H9 (cell line): ENCODE data around the gene EXOSC10. TPM values are rescaled to one million over a fixed set of nuclear protein-coding genes. Genes with fewer than 3 reads are reported as not detected.

ENCODE experiments used
- DNase-seq: peaks from one replicate; pipeline ENCODE4 v3.0.0-alpha.2; 2017
- H2AFZ ChIP-seq: one replicate; pipeline ENCODE4 v1.6.1; 2013; ENCODE audit warnings: mild to moderate bottlenecking, low read length, control low read depth, moderate library complexity
- H2AK5ac ChIP-seq: 2 replicates; pipeline ENCODE4 v1.6.1; 2013; ENCODE audit warnings: low read length, control low read depth, mixed read lengths; ENCODE audit not compliant: insufficient read length
- H2BK120ac ChIP-seq: one replicate; pipeline ENCODE4 v1.6.1; 2013; ENCODE audit warnings: low read depth, mild to moderate bottlenecking, low read length, control low read depth, inconsistent platforms; ENCODE audit not compliant: poor library complexity, severe bottlenecking
- H2BK12ac ChIP-seq: 2 replicates; pipeline ENCODE4 v1.6.1; 2013; ENCODE audit warnings: low read length, control low read depth, mixed read lengths, low read depth; ENCODE audit not compliant: insufficient read length
- H2BK15ac ChIP-seq: 2 replicates; pipeline ENCODE4 v1.6.1; 2013; ENCODE audit warnings: low read depth, low read length, control low read depth
- H2BK20ac ChIP-seq: one replicate; pipeline ENCODE4 v1.6.1; 2013; ENCODE audit warnings: low read depth, mild to moderate bottlenecking, low read length, control low read depth, inconsistent platforms; ENCODE audit not compliant: poor library complexity, severe bottlenecking
- H2BK5ac ChIP-seq: 2 replicates; pipeline ENCODE4 v1.6.1; 2013; ENCODE audit warnings: low read length, control low read depth, mixed read lengths; ENCODE audit not compliant: insufficient read length
- H3K14ac ChIP-seq: 2 replicates; pipeline ENCODE4 v1.6.1; 2013; ENCODE audit warnings: low read length, control low read depth; ENCODE audit not compliant: insufficient read depth
- H3K18ac ChIP-seq: 2 replicates; pipeline ENCODE4 v1.6.1; 2013; ENCODE audit warnings: low read depth, mild to moderate bottlenecking, mixed read lengths, low read length, control low read depth; ENCODE audit not compliant: insufficient read length
- H3K23ac ChIP-seq: 2 replicates; pipeline ENCODE4 v1.6.1; 2013; ENCODE audit warnings: low read length, control low read depth, mixed read lengths, low read depth; ENCODE audit not compliant: insufficient read length
- H3K23me2 ChIP-seq: 2 replicates; pipeline ENCODE4 v1.6.1; 2013; ENCODE audit warnings: low read depth, mild to moderate bottlenecking, mixed read lengths, low read length, control low read depth; ENCODE audit not compliant: insufficient read length, poor library complexity, severe bottlenecking
- H3K27ac ChIP-seq: 2 replicates; pipeline ENCODE4 v1.5.1; 2013; ENCODE audit warnings: low read length, control low read depth, mixed read lengths, low read depth; ENCODE audit not compliant: insufficient read length
- H3K27me3 ChIP-seq: 2 replicates; pipeline ENCODE4 v1.6.1; 2013; ENCODE audit warnings: low read length, control low read depth, inconsistent platforms; ENCODE audit not compliant: insufficient read depth
- H3K4ac ChIP-seq: 2 replicates; pipeline ENCODE4 v1.6.1; 2013; ENCODE audit warnings: low read depth, mild to moderate bottlenecking, control low read depth, inconsistent platforms, low read length, moderate library complexity
- H3K4me1 ChIP-seq: 2 replicates; pipeline ENCODE4 v1.6.1; 2013; ENCODE audit warnings: low read length, control low read depth, inconsistent platforms; ENCODE audit not compliant: insufficient read depth
- H3K4me2 ChIP-seq: 2 replicates; pipeline ENCODE4 v1.6.1; 2013; ENCODE audit warnings: low read length, control low read depth, mixed read lengths; ENCODE audit not compliant: insufficient read length, insufficient read depth
- H3K56ac ChIP-seq: 2 replicates; pipeline ENCODE4 v1.6.1; 2013; ENCODE audit warnings: low read depth, mild to moderate bottlenecking, mixed read lengths, low read length, control low read depth; ENCODE audit not compliant: insufficient read length
- H3K79me1 ChIP-seq: 2 replicates; pipeline ENCODE4 v1.6.1; 2013; ENCODE audit warnings: low read depth, mild to moderate bottlenecking, moderate library complexity, low read length, control low read depth, inconsistent platforms; ENCODE audit not compliant: insufficient read depth, poor library complexity, severe bottlenecking
- H3K79me2 ChIP-seq: 2 replicates; pipeline ENCODE4 v1.6.1; 2013; ENCODE audit warnings: low read length, control low read depth, inconsistent platforms; ENCODE audit not compliant: insufficient read depth
- H3K9ac ChIP-seq: 2 replicates; pipeline ENCODE4 v1.6.1; 2013; ENCODE audit warnings: low read length, control low read depth, mixed read lengths; ENCODE audit not compliant: insufficient read length; ENCODE audit errors: extremely low read depth
- H3K9me3 ChIP-seq: one replicate; pipeline ENCODE4 v1.6.1; 2013; ENCODE audit warnings: low read depth, low read length, inconsistent platforms; ENCODE audit not compliant: control insufficient read depth
- H3T11ph ChIP-seq: one replicate; pipeline ENCODE4 v1.6.1; 2013; ENCODE audit warnings: mild to moderate bottlenecking, low read length, control low read depth, inconsistent platforms
- H4K20me1 ChIP-seq: one replicate; pipeline ENCODE4 v1.6.1; 2013; ENCODE audit not compliant: control insufficient read depth, insufficient read length, insufficient read depth
- H4K5ac ChIP-seq: 2 replicates; pipeline ENCODE4 v1.6.1; 2013; ENCODE audit warnings: low read depth, mild to moderate bottlenecking, mixed read lengths, low read length, control low read depth; ENCODE audit not compliant: insufficient read length
- H4K8ac ChIP-seq: replicated peaks from 2 replicates; pipeline ENCODE4 v1.6.1; 2013; ENCODE audit warnings: low read length, control low read depth, mixed read lengths, low read depth; ENCODE audit not compliant: insufficient read length
- H4K91ac ChIP-seq: 2 replicates; pipeline ENCODE4 v1.6.1; 2013; ENCODE audit warnings: low read depth, mild to moderate bottlenecking, moderate library complexity, mixed read lengths, low read length, control low read depth; ENCODE audit not compliant: insufficient read length
- H3K27ac Mint-ChIP-seq, 3 experiments: 2 replicates in 2 of 3; 3 replicates in 1 of 3; pipeline ENCODE4 v1.8.0; 2020 to 2021; ENCODE audit warnings: mixed read lengths in 3 of 3, mild to moderate bottlenecking in 1 of 3, moderate library complexity in 1 of 3
- H3K27me3 Mint-ChIP-seq: 2 replicates; pipeline ENCODE4 v1.8.0; 2021; ENCODE audit warnings: low read depth, mild to moderate bottlenecking, moderate library complexity, mixed read lengths
- H3K36me3 Mint-ChIP-seq, 3 experiments: 2 replicates in 2 of 3; 3 replicates in 1 of 3; pipeline ENCODE4 v1.8.0; 2020 to 2021; ENCODE audit warnings: low read depth in 3 of 3, mixed read lengths in 3 of 3; ENCODE audit not compliant: insufficient read depth in 1 of 3
- H3K4me1 Mint-ChIP-seq, 2 experiments: 2 replicates each; pipeline ENCODE4 v1.8.0; 2020; ENCODE audit warnings: mixed read lengths in 2 of 2
- H3K4me3 Mint-ChIP-seq, 2 experiments: 2 replicates in 1 of 2; 3 replicates in 1 of 2; pipeline ENCODE4 v1.8.0; 2020 to 2021; ENCODE audit warnings: mild to moderate bottlenecking in 2 of 2, mixed read lengths in 2 of 2, moderate library complexity in 1 of 2
- H3K9me3 Mint-ChIP-seq, 2 experiments: 2 replicates in 1 of 2; 3 replicates in 1 of 2; pipeline ENCODE4 v1.8.0; 2020; ENCODE audit warnings: mild to moderate bottlenecking in 2 of 2, mixed read lengths in 2 of 2, moderate library complexity in 1 of 2
- WGBS: extraction: QIAGEN DNeasy Blood & Tissue Kit; methylation state at CpG from one replicate; pipeline ENCODE4 v1.1.7; 2013; ENCODE audit warnings: missing lambda C conversion rate, low lambda C conversion rate, mixed read lengths; ENCODE audit not compliant: insufficient read length; ENCODE audit errors: extremely low coverage; 5-methylcytosine and 5-hydroxymethylcytosine counted together
- total RNA-seq: library from RNA; stranded (reverse); gene quantifications from 2 replicates; pipeline ENCODE4 v1.2.1, GENCODE V29; 2021
- TF ChIP-seq, protein P1 (sequence below): fragments of 200-600 bp; sonication (generic); conservative IDR thresholded peaks from 3 replicates; pipeline ENCODE4 v1.8.0; 2021; ENCODE audit warnings: antibody characterized with exemption, mild to moderate bottlenecking

Gene EXOSC10
- total RNA-seq, 1 experiment from 2014 or later: 83.4 TPM

DNA sequence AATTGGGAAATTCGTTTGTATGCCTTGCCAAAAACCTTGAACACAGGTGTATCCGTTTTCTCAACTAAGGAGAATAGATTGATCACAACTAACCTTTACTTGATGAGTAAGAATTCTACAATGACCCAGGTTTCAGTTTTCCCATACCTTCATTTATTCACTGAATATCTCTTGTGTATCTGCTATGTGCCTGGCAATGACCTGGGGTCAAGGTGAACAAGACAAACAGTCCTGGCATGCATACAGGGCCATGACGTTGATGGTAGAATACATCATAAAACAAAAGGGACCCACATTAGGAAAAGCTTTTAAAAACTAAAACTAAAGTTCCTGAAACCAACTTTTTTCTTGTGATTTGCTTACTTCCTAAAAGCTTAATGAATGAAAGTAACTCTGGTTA, 32.1 kb upstream of the EXOSC10 start:
- no CpG with 5 or more reads among the region's 3 CpGs for WGBS
- H4K91ac ChIP-seq: no peak overlapping the region

More for the DNA sequence above, 32.1 kb upstream of the EXOSC10 start:
- H2BK20ac ChIP-seq: no peak overlapping the region
- H2BK5ac ChIP-seq: no peak overlapping the region
- H3K36me3 Mint-ChIP-seq: peaks cover 31 to 83% (median 77%) of the 10 kb centered on the region in 3 experiments; a peak in 6 of 7 replicates
- H3K9me3 ChIP-seq: no peaks in the 10 kb centered on the region
- no peak overlapping the region for H3K4ac ChIP-seq
- no peak overlapping the region for H3K9ac ChIP-seq
- H3K4me2 ChIP-seq: no peak overlapping the region
- no peaks in the 10 kb centered on the region for H3K23me2 ChIP-seq
- H3K27me3 Mint-ChIP-seq: no peaks in the 10 kb centered on the region; the same call in 1 of the 2 replicates
- H3K79me2 ChIP-seq: no peaks in the 10 kb centered on the region
- no peak for DNase-seq
- H3K79me1 ChIP-seq: no peaks in the 10 kb centered on the region
- no peak overlapping the region for H3K27ac Mint-ChIP-seq
- no peak overlapping the region for H3K18ac ChIP-seq
- no peaks in the 10 kb centered on the region for H3K27me3 ChIP-seq
- H2BK15ac ChIP-seq: no peak overlapping the region
- H2BK12ac ChIP-seq: no peak overlapping the region
- no peak overlapping the region for H4K5ac ChIP-seq
- H2AK5ac ChIP-seq: no peak overlapping the region
- no peaks in the 10 kb centered on the region for H4K20me1 ChIP-seq
- no peaks in the 10 kb centered on the region for H3K4me1 Mint-ChIP-seq
- TF ChIP-seq, protein P1, sequence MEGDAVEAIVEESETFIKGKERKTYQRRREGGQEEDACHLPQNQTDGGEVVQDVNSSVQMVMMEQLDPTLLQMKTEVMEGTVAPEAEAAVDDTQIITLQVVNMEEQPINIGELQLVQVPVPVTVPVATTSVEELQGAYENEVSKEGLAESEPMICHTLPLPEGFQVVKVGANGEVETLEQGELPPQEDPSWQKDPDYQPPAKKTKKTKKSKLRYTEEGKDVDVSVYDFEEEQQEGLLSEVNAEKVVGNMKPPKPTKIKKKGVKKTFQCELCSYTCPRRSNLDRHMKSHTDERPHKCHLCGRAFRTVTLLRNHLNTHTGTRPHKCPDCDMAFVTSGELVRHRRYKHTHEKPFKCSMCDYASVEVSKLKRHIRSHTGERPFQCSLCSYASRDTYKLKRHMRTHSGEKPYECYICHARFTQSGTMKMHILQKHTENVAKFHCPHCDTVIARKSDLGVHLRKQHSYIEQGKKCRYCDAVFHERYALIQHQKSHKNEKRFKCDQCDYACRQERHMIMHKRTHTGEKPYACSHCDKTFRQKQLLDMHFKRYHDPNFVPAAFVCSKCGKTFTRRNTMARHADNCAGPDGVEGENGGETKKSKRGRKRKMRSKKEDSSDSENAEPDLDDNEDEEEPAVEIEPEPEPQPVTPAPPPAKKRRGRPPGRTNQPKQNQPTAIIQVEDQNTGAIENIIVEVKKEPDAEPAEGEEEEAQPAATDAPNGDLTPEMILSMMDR: no peak
- no peak overlapping the region for H3T11ph ChIP-seq
- H2AFZ ChIP-seq: no peak overlapping the region
- no peaks in the 10 kb centered on the region for H3K9me3 Mint-ChIP-seq
- no peak overlapping the region for H3K23ac ChIP-seq
- no peak overlapping the region for H3K56ac ChIP-seq
- no peak overlapping the region for H2BK120ac ChIP-seq
- no peaks in the 10 kb centered on the region for H3K4me1 ChIP-seq
- H4K8ac ChIP-seq: no peak overlapping the region
- no peak overlapping the region for H3K4me3 Mint-ChIP-seq
- H3K14ac ChIP-seq: no peak overlapping the region
- H3K27ac ChIP-seq: no peak overlapping the region
